A549 (cell line): Measurements from ENCODE around the gene GSE1. TPM values are rescaled to one million over a fixed set of nuclear protein-coding genes. Genes with fewer than 3 reads are reported as not detected.
A peak's percentile ranks its signal among the peaks of the same experiment; 100 is the strongest.

Experiments used
- ATAC-seq, 2 experiments: fragments of 200-7000 bp in 1 of 2; fragments of >200 bp in 1 of 2; cut with Nextera tagmentation in 1 of 2; cut with Tn5 transposase in 1 of 2; 3 replicates each; pipeline versions ENCODE4 v1.8.0 to v1.9.1; 2018 to 2020; ENCODE audit warnings: mild to moderate bottlenecking in 1 of 2, moderate library complexity in 1 of 2
- CTCF ChIA-PET: fragments of 300-600 bp; sonication (Branson Sonifier 250); formaldehyde crosslinking; extraction: SDS; loops from one replicate; lab custom pipeline; 2021; ENCODE audit warnings: antibody characterized with exemption, inconsistent platforms; lab: Yijun Ruan, JAX
- POLR2A ChIA-PET: fragments of 350-600 bp; formaldehyde crosslinking; extraction: SDS; loops from one replicate; lab custom pipeline; 2021; ENCODE audit warnings: antibody characterized with exemption, inconsistent platforms; lab: Yijun Ruan, JAX
- DNase-seq, 2 experiments: peaks; one replicate each; pipeline versions ENCODE4 v3.0.0 to v3.0.0-alpha.2; 2011 to 2016; ENCODE audit warnings: low read depth in 1 of 2, low spot score in 1 of 2
- FAIRE-seq: peaks from 2 replicates; lab custom pipeline; 2011; peaks lifted over from hg19 to GRCh38; lab: Jason Lieb, UNC
- H3K27ac ChIP-seq, 2 experiments: fragments of >200 bp; sonication (Bioruptor Twin); formaldehyde crosslinking; 3 replicates each; pipeline ENCODE4 v1.5.1; 2016 to 2017
- H3K4me1 ChIP-seq: fragments of >200 bp; sonication (Bioruptor Twin); formaldehyde crosslinking; 3 replicates; pipeline ENCODE4 v1.6.1; 2016
- H3K4me2 ChIP-seq: fragments of >200 bp; sonication (Bioruptor Twin); formaldehyde crosslinking; 3 replicates; pipeline ENCODE4 v1.6.1; 2016
- H3K4me3 ChIP-seq: fragments of >200 bp; sonication (Bioruptor Twin); formaldehyde crosslinking; 3 replicates; pipeline ENCODE4 v1.5.1; 2016
- H3K9me3 ChIP-seq: fragments of >200 bp; sonication (Bioruptor Twin); formaldehyde crosslinking; 3 replicates; pipeline ENCODE4 v1.6.1; 2016
- EHF ChIP-seq: fragments of 250-450 bp; sonication (Bioruptor Pico); IDR thresholded peaks from 2 replicates; pipeline ENCODE4 v1.5.0; 2020; ENCODE audit warnings: mild to moderate bottlenecking
- ESRRA ChIP-seq: fragments of 150-350 bp; IDR thresholded peaks from 2 replicates; pipeline ENCODE4 v1.6.1; 2014; ENCODE audit warnings: mild to moderate bottlenecking, low read length, borderline replicate concordance
- FOXS1 ChIP-seq: fragments of 250-450 bp; sonication (Bioruptor Pico); IDR thresholded peaks from 2 replicates; pipeline ENCODE4 v1.5.0; 2020; ENCODE audit warnings: mild to moderate bottlenecking, moderate library complexity
- HDAC2 ChIP-seq: fragments of 200-600 bp; sonication (generic); IDR thresholded peaks from 2 replicates; pipeline ENCODE4 v1.6.1; 2016
- HMGXB4 ChIP-seq: fragments of 250-450 bp; sonication (Bioruptor Pico); IDR thresholded peaks from 2 replicates; pipeline ENCODE4 v1.5.0; 2021; ENCODE audit warnings: mild to moderate bottlenecking, moderate library complexity, borderline replicate concordance
- HOXB13 ChIP-seq: fragments of 250-450 bp; sonication (Bioruptor Pico); IDR thresholded peaks from 2 replicates; pipeline ENCODE4 v1.5.0; 2020; ENCODE audit warnings: low read depth, mild to moderate bottlenecking, moderate library complexity
- JUNB ChIP-seq: fragments of >200 bp; sonication (Bioruptor Twin); formaldehyde crosslinking; IDR thresholded peaks from 2 replicates; pipeline ENCODE4 v1.6.1; 2016
- KDM1A ChIP-seq: fragments of 200-600 bp; sonication (generic); IDR thresholded peaks from 2 replicates; pipeline ENCODE4 v1.6.1; 2016; ENCODE audit warnings: low read depth, mild to moderate bottlenecking
- MAZ ChIP-seq: fragments of 150-350 bp; IDR thresholded peaks from 2 replicates; pipeline ENCODE4 v1.6.1; 2014; ENCODE audit warnings: antibody characterized with exemption, low read depth, low read length, borderline replicate concordance
- MYC ChIP-seq: IDR thresholded peaks from 2 replicates; pipeline ENCODE4 v1.6.1; 2012; ENCODE audit warnings: mild to moderate bottlenecking, inconsistent platforms, low read length, improper control_type of control experiment, borderline replicate concordance
- RAD21 ChIP-seq, 2 experiments: fragments of >200 bp in 1 of 2; sonication (Bioruptor Twin) in 1 of 2; formaldehyde crosslinking in 1 of 2; IDR thresholded peaks in 1 of 2; conservative IDR thresholded peaks in 1 of 2; 2 replicates in 1 of 2; 3 replicates in 1 of 2; pipeline ENCODE4 v1.6.1; 2012 to 2018; ENCODE audit warnings: inconsistent platforms in 1 of 2
- RARB ChIP-seq: fragments of 250-450 bp; sonication (Bioruptor Pico); IDR thresholded peaks from 2 replicates; pipeline ENCODE4 v1.8.0; 2021; ENCODE audit warnings: mild to moderate bottlenecking, moderate library complexity
- RNF2 ChIP-seq: fragments of 200-600 bp; sonication (generic); IDR thresholded peaks from 2 replicates; pipeline ENCODE4 v1.6.1; 2016; ENCODE audit warnings: low read depth, mild to moderate bottlenecking, antibody characterized with exemption, moderate library complexity, borderline replicate concordance
- SREBF2 ChIP-seq: fragments of 450-650 bp; IDR thresholded peaks from 2 replicates; pipeline ENCODE4 v1.6.1; 2014; ENCODE audit warnings: mild to moderate bottlenecking, moderate library complexity
- TFCP2L1 ChIP-seq: fragments of 250-450 bp; sonication (Bioruptor Pico); IDR thresholded peaks from 2 replicates; pipeline ENCODE4 v1.5.0; 2021; ENCODE audit warnings: mild to moderate bottlenecking
- TP53 ChIP-seq: fragments of 250-450 bp; sonication (Bioruptor Pico); IDR thresholded peaks from 2 replicates; pipeline ENCODE4 v1.5.0; 2021; ENCODE audit warnings: mild to moderate bottlenecking, moderate library complexity
- ZC3H11A ChIP-seq: fragments of 450-650 bp; IDR thresholded peaks from 2 replicates; pipeline ENCODE4 v1.6.1; 2014; ENCODE audit warnings: antibody characterized with exemption, mild to moderate bottlenecking
- WGBS: methylation state at CpG from one replicate; pipeline ENCODE4 v1.1.6; 2017; ENCODE audit errors: missing lambda C conversion rate; 5-methylcytosine and 5-hydroxymethylcytosine counted together
- polyA plus RNA-seq, 4 experiments: library from polyadenylated mRNA; depleted of rRNA in 3 of 4; stranded (reverse); fragments of >200 nt; fragmentation: RNase III in 1 of 4; extraction: RNeasy Plus Mini Kit Qiagen cat#74134 plus additional on column Dnase treatment in 1 of 4; gene quantifications; 2 replicates in 3 of 4; 3 replicates in 1 of 4; pipeline ENCODE4 v1.2.3, GENCODE V29; 2011 to 2017

The GSE1 gene
- polyA plus RNA-seq, 2 of the 4 experiments (the other 2 are of a cell fraction) = 20.7 to 24.3 TPM

GRCh38 chr16:85652431-85653221 is 39.5 kb downstream of the GSE1 start:
- DNase-seq (peak; percentile 25 to 62), ATAC-seq (peak; percentile 41 to 70; a peak in 5 of 6 replicates)
- CTCF ChIA-PET = interaction anchor here (3.5 kb wide), 1 partner anchor 37 kb away, joined by 17 read pairs; no protein-coding TSS in a partner anchor
- Histone ChIP-seq H3K4me1 (peaks cover 39% of the 10 kb centered on the region), H3K4me3 (no peak overlapping the region)
- 56% methylated on average over 9 of the region's 35 CpGs for WGBS
- TF ChIP-seq HMGXB4 (CRISPR knock-in tag) (no peak), RARB (CRISPR knock-in tag) (no peak), ESRRA (no peak), RNF2 (no peak), MAZ (no peak), FOXS1 (no peak), TP53 (CRISPR knock-in tag) (no peak), SREBF2 (no peak), KDM1A (no peak), TFCP2L1 (CRISPR knock-in tag) (no peak), RAD21 (conservative IDR thresholded peaks at IDR 0.05 in 1 of 2, IDR thresholded peaks at IDR 0.05 in 1 of 2) (no peak), JUNB (no peak)
- TF ChIP-seq, all 56 proteins: peak for 0
- FAIRE-seq = no peak
- H3K9me3 ChIP-seq = no peaks in the 10 kb centered on the region
- H3K4me2 ChIP-seq = no peak overlapping the region
- POLR2A ChIA-PET = no interaction called here
- H3K27ac ChIP-seq = peak overlapping the region in 1 of 2 experiments; percentile 44; a peak in 2 of 6 replicates

- Histone ChIP-seq H3K4me1 (peaks cover 39% of the 10 kb centered on the region), H3K27ac (peak overlapping the region in 1 of 2 experiments; percentile 70; a peak in 3 of 6 replicates), H3K4me2 (peak overlapping the region; percentile 17; the same call in 1 of the 3 replicates), H3K4me3 (no peak overlapping the region), H3K9me3 (no peaks in the 10 kb centered on the region)
- CTCF ChIA-PET = no interaction called here
- FAIRE-seq (no peak), ATAC-seq (no peak), DNase-seq (no peak)
- TF ChIP-seq RARB (CRISPR knock-in tag) (no peak), JUNB (no peak), MYC (no peak), TP53 (CRISPR knock-in tag) (no peak), ZC3H11A (no peak), KDM1A (no peak), RNF2 (no peak), HOXB13 (CRISPR knock-in tag) (no peak), HMGXB4 (CRISPR knock-in tag) (no peak), RAD21 (conservative IDR thresholded peaks at IDR 0.05 in 1 of 2, IDR thresholded peaks at IDR 0.05 in 1 of 2) (no peak), EHF (CRISPR knock-in tag) (no peak), HDAC2 (no peak)
- POLR2A ChIA-PET = no interaction called here
- WGBS = 89% methylated on average over 16 of the region's 21 CpGs
Observed at GRCh38 chr16:85653290-85653891, 40.3 kb downstream of the GSE1 start.
